Type B pancreatic cell (in vitro differentiated cells): ENCODE results near the gene ARG1. TPM values are rescaled to one million over a fixed set of nuclear protein-coding genes. Genes with fewer than 3 reads are reported as not detected.

ENCODE experiments used
- DNase-seq: peaks from one replicate; pipeline ENCODE4 v3.0.0; 2021; ENCODE audit warnings: mixed read lengths; ENCODE audit not compliant: unreplicated experiment; ENCODE audit errors: extremely low spot score
- H3K27ac Mint-ChIP-seq: 2 replicates; pipeline ENCODE4 v1.8.0; 2021; ENCODE audit warnings: mild to moderate bottlenecking, mixed read lengths
- H3K27me3 Mint-ChIP-seq: 2 replicates; pipeline ENCODE4 v1.8.0; 2021; ENCODE audit warnings: mixed read lengths
- H3K36me3 Mint-ChIP-seq: 2 replicates; pipeline ENCODE4 v1.8.0; 2021; ENCODE audit warnings: mixed read lengths
- H3K4me1 Mint-ChIP-seq: one replicate; pipeline ENCODE4 v1.8.0; 2021; ENCODE audit warnings: mixed read lengths; ENCODE audit not compliant: unreplicated experiment
- H3K4me3 Mint-ChIP-seq: 2 replicates; pipeline ENCODE4 v1.8.0; 2021; ENCODE audit warnings: mild to moderate bottlenecking, mixed read lengths
- H3K9me3 Mint-ChIP-seq: 2 replicates; pipeline ENCODE4 v1.8.0; 2021; ENCODE audit warnings: mixed read lengths
- CTCF ChIP-seq: fragments of 200-600 bp; sonication (generic); conservative IDR thresholded peaks from 2 replicates; pipeline ENCODE4 v1.5.0; 2021; ENCODE audit warnings: antibody characterized with exemption, mild to moderate bottlenecking
- total RNA-seq: library from RNA; stranded (reverse); gene quantifications from 2 replicates; pipeline ENCODE4 v1.2.1, GENCODE V29; 2021; ENCODE audit warnings: low replicate concordance

Gene ARG1
- total RNA-seq, 1 donor from 2014 or later = not detected

DNA sequence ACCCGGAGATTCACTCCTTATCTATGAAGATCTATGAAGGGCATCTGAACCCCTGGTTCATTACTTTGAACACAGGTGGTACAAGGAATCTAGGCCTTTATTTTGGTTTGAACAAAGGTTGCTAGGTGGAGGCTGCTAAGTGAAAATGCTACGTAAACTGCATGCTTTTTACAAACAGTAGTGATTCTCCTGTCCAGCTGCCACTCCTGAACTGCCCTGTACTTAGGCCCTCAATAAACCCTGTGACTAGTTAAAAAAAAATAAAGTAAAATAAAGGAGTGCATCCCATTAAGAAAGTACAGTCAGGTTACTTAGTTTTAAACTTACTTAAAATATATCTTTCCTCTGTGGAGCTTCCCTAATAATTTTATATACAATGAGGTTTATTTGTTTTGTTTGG is 27.7 kb upstream of the ARG1 start:
- no peak for TF ChIP-seq CTCF

GRCh38 chr6:131547488-131547887 is 25.5 kb upstream of the ARG1 start:
- Mint-ChIP-seq H3K36me3 (no peaks in the 10 kb centered on the region), H3K4me1 (no peaks in the 10 kb centered on the region), H3K4me3 (no peak overlapping the region), H3K27ac (no peak overlapping the region), H3K9me3 (no peaks in the 10 kb centered on the region), H3K27me3 (no peaks in the 10 kb centered on the region)
- no peak for TF ChIP-seq CTCF
- no peak for DNase-seq

More for the DNA sequence above, 27.7 kb upstream of the ARG1 start:
- Mint-ChIP-seq H3K9me3 (no peaks in the 10 kb centered on the region), H3K27me3 (no peaks in the 10 kb centered on the region), H3K36me3 (no peaks in the 10 kb centered on the region), H3K4me1 (no peaks in the 10 kb centered on the region), H3K4me3 (no peak overlapping the region), H3K27ac (no peak overlapping the region)
- DNase-seq = no peak

DNA sequence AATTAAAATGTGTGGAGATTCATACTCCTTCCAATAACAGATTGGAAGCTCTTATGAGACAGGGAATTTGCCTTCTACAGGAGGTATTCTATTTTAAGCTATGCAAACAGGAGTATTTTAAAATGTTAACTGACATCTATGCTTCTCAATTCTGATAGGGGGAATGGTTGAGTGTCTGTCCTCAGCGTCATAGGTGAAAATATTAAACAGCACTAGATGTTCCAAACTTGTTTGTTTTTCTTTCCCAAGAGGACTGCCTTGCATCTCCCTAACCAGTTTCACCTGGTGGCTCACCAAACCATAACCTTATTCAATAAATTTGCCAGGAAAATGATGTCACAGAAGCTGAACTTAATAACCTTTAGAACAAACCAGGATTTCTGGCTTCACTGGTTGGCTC is 24.6 kb upstream of the ARG1 start:
- H3K27me3 Mint-ChIP-seq = no peaks in the 10 kb centered on the region
- TF ChIP-seq CTCF = no peak
- no peaks in the 10 kb centered on the region for H3K9me3 Mint-ChIP-seq
- no peak overlapping the region for H3K4me3 Mint-ChIP-seq
- no peaks in the 10 kb centered on the region for H3K4me1 Mint-ChIP-seq
- H3K36me3 Mint-ChIP-seq = no peaks in the 10 kb centered on the region
- DNase-seq = no peak
- no peak overlapping the region for H3K27ac Mint-ChIP-seq

DNA sequence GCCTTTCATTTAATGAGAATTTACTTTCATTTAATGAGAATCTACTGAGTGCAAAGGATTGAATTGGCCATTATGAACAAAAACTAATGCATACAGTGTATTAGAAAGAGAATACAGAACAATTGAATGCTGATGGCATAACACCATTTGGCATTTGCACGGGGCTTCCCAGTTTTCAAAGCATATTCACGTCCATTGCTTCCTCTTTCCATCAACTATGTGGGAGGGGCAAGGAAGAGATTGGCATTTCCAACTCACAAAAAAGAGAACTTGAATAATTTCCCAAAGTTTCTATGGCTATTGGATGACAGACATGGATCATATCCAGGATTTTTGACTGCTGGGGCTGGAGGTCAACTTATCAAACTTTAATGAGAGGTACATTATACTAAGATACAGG is 23.2 kb upstream of the ARG1 start:
- Mint-ChIP-seq H3K36me3 (no peaks in the 10 kb centered on the region), H3K9me3 (no peaks in the 10 kb centered on the region), H3K27ac (no peak overlapping the region), H3K4me1 (no peaks in the 10 kb centered on the region), H3K4me3 (no peak overlapping the region), H3K27me3 (no peaks in the 10 kb centered on the region)
- DNase-seq = no peak
- TF ChIP-seq CTCF = no peak

- no peak for DNase-seq
- Mint-ChIP-seq H3K27ac (no peak overlapping the region), H3K9me3 (no peaks in the 10 kb centered on the region), H3K4me1 (no peaks in the 10 kb centered on the region), H3K27me3 (no peaks in the 10 kb centered on the region), H3K4me3 (no peak overlapping the region), H3K36me3 (no peaks in the 10 kb centered on the region)
- TF ChIP-seq CTCF = no peak
These were observed 21.1 kb upstream of the ARG1 start for GRCh38 chr6:131551902-131552301.

DNA sequence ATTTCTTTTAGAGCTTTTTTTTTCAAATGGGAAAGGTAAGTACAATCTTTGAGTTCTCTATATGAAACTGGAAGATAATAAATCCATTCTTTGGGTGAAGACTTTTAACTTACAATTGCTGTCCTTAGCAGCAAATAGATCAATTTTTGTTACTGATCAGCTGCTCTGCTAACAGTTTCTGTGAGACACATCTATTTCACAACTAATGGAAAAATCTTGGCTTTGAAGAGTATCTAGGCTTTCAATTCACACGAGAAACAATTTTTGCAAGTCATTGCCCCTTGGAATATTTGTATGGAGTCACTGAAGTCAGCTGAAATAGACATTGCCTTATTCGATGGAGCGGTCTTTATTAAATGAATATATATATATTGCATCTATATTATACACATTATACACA is 20.5 kb upstream of the ARG1 start:
- Mint-ChIP-seq H3K4me1 (no peaks in the 10 kb centered on the region), H3K9me3 (no peaks in the 10 kb centered on the region), H3K4me3 (no peak overlapping the region), H3K27me3 (no peaks in the 10 kb centered on the region), H3K27ac (no peak overlapping the region), H3K36me3 (no peaks in the 10 kb centered on the region)
- no peak for DNase-seq
- TF ChIP-seq CTCF = no peak
